Keratinocyte (primary cell): ENCODE results near the gene IVNS1ABP. TPM values are rescaled to one million over a fixed set of nuclear protein-coding genes. Genes with fewer than 3 reads are reported as not detected.

ENCODE experiments used
- DNase-seq: peaks from one replicate; pipeline ENCODE4 v3.0.0-alpha.2; 2011; ENCODE audit warnings: low read depth, missing footprints, low spot score
- FAIRE-seq: peaks from 2 replicates; lab custom pipeline; 2011; peaks lifted over from hg19 to GRCh38; lab: Jason Lieb, UNC
- H2AFZ ChIP-seq: 2 replicates; pipeline ENCODE4 v1.6.0; 2012; ENCODE audit warnings: low read length, control low read depth, inconsistent platforms; ENCODE audit not compliant: control insufficient read depth
- H3K27ac ChIP-seq: 2 replicates; pipeline ENCODE4 v1.5.1; 2011; ENCODE audit warnings: low read length; ENCODE audit not compliant: control insufficient read depth, insufficient read depth
- H3K27me3 ChIP-seq: 3 replicates; pipeline ENCODE4 v1.6.0; 2011; ENCODE audit warnings: low read length; ENCODE audit not compliant: control insufficient read depth, insufficient read depth; ENCODE audit errors: extremely low read depth
- H3K36me3 ChIP-seq, 2 experiments: 2 replicates in 1 of 2; 3 replicates in 1 of 2; pipeline ENCODE4 v1.5.1; 2011; ENCODE audit warnings: low read length in 2 of 2, mild to moderate bottlenecking in 1 of 2; ENCODE audit not compliant: control insufficient read depth in 2 of 2, insufficient read depth in 2 of 2; ENCODE audit errors: extremely low read depth in 1 of 2
- H3K4me1 ChIP-seq: 3 replicates; pipeline ENCODE4 v1.5.1; 2011; ENCODE audit warnings: low read length; ENCODE audit not compliant: control insufficient read depth, insufficient read depth; ENCODE audit errors: extremely low read depth
- H3K4me2 ChIP-seq: 3 replicates; pipeline ENCODE4 v1.6.0; 2011; ENCODE audit warnings: low read depth, low read length; ENCODE audit not compliant: control insufficient read depth, insufficient read depth; ENCODE audit errors: extremely low read depth
- H3K4me3 ChIP-seq, 3 experiments: fragments of 200-600 bp in 1 of 3; sonication (generic) in 1 of 3; 2 replicates in 2 of 3; 3 replicates in 1 of 3; pipeline ENCODE4 v1.5.1; 2011 to 2016; ENCODE audit warnings: low read length in 3 of 3, mild to moderate bottlenecking in 3 of 3, control low read depth in 2 of 3, inconsistent platforms in 1 of 3, low read depth in 1 of 3, mixed read lengths in 1 of 3, mixed run types in 1 of 3, moderate library complexity in 1 of 3; ENCODE audit not compliant: control insufficient read depth in 2 of 3, insufficient read depth in 2 of 3; ENCODE audit errors: extremely low read depth in 1 of 3
- H3K79me2 ChIP-seq: 2 replicates; pipeline ENCODE4 v1.6.0; 2012; ENCODE audit warnings: low read length; ENCODE audit not compliant: control insufficient read depth, insufficient read depth
- H3K9ac ChIP-seq: 3 replicates; pipeline ENCODE4 v1.6.0; 2011; ENCODE audit warnings: low read length; ENCODE audit not compliant: control insufficient read depth, insufficient read depth; ENCODE audit errors: extremely low read depth
- H3K9me1 ChIP-seq: 3 replicates; pipeline ENCODE4 v1.6.0; 2011; ENCODE audit warnings: low read length; ENCODE audit not compliant: control insufficient read depth, insufficient read depth; ENCODE audit errors: extremely low read depth
- H3K9me3 ChIP-seq: 2 replicates; pipeline ENCODE4 v1.5.1; 2012; ENCODE audit warnings: low read depth, low read length; ENCODE audit not compliant: control insufficient read depth
- H4K20me1 ChIP-seq: 3 replicates; pipeline ENCODE4 v1.6.0; 2011; ENCODE audit warnings: low read length; ENCODE audit not compliant: control insufficient read depth, insufficient read depth; ENCODE audit errors: extremely low read depth
- CTCF ChIP-seq, 3 experiments: IDR thresholded peaks in 1 of 3; conservative IDR thresholded peaks in 1 of 3; optimal IDR thresholded peaks in 1 of 3; 2 replicates in 2 of 3; 3 replicates in 1 of 3; pipeline versions ENCODE3 to v1.5.1; 2011; ENCODE audit warnings: low read length in 3 of 3, mild to moderate bottlenecking in 3 of 3, moderate library complexity in 2 of 3, control low read depth in 1 of 3, inconsistent platforms in 1 of 3; ENCODE audit not compliant: insufficient read depth in 2 of 3; ENCODE audit errors: extremely low read depth in 1 of 3
- EZH2 ChIP-seq: IDR thresholded peaks from one replicate; pipeline ENCODE4 v1.6.1; 2012; ENCODE audit warnings: inconsistent platforms, mild to moderate bottlenecking, low read length, moderate library complexity
- dilution Hi-C: fragments of 300-500 bp; cut with MboI; formaldehyde crosslinking; loops from one replicate; pipeline ENCODE4 v1.7.0; 2020; ENCODE audit warnings: low sequenced_read_pairs; ENCODE audit not compliant: extremely low pct_ligation_motif_present
- polyA plus RNA-seq, 5 experiments: library from polyadenylated mRNA; depleted of rRNA in 3 of 5; stranded (reverse) in 3 of 5; stranded (forward) in 1 of 5; unstranded in 1 of 5; fragments of >200 nt; gene quantifications; 1 replicate in 1 of 5; 2 replicates in 3 of 5; 3 replicates in 1 of 5; pipeline versions ENCODE4 v1.2.1 to v1.2.3, GENCODE V29; 2011 to 2012; ENCODE audit warnings: missing spikeins in 2 of 5, low read depth in 1 of 5, low replicate concordance in 1 of 5

Gene IVNS1ABP
- polyA plus RNA-seq, 1 donor (not counting 4 experiments of a cell fraction or from before 2014, with no cell fraction given), result 162 TPM

- no peak overlapping the region for H3K27ac ChIP-seq
- FAIRE-seq (no peak), DNase-seq (no peak)
- H3K36me3 ChIP-seq, result peaks cover 11 to 15% of the 10 kb centered on the region in 2 experiments
- H3K79me2 ChIP-seq, result peaks cover 54% of the 10 kb centered on the region
- dilution Hi-C loops, result no loop called here
- H3K4me3 ChIP-seq, result no peak overlapping the region
- no peak overlapping the region for H3K4me2 ChIP-seq
- H3K9me1 ChIP-seq, result no peaks in the 10 kb centered on the region
- no peak overlapping the region for H3K9ac ChIP-seq
- TF ChIP-seq EZH2 (no peak), CTCF (optimal IDR thresholded peaks at IDR 0.05 in 1 of 3, IDR thresholded peaks at IDR 0.05 in 1 of 3, conservative IDR thresholded peaks at IDR 0.05 in 1 of 3; ENCODE audit: extremely low read depth in 1 of 3, insufficient read depth in 2 of 3, low read length in 3 of 3) (no peak)
- no peaks in the 10 kb centered on the region for H3K27me3 ChIP-seq
- no peaks in the 10 kb centered on the region for H3K9me3 ChIP-seq
- H2AFZ ChIP-seq, result no peak overlapping the region
- peaks cover 25% of the 10 kb centered on the region for H3K4me1 ChIP-seq
- peaks cover 14% of the 10 kb centered on the region for H4K20me1 ChIP-seq
Observed at GRCh38 chr1:185309566-185309965, 7.5 kb downstream of the IVNS1ABP start.

- no peaks in the 10 kb centered on the region for H3K9me1 ChIP-seq
- DNase-seq, result no peak
- no peaks in the 10 kb centered on the region for H3K9me3 ChIP-seq
- H3K36me3 ChIP-seq, result peaks cover 15 to 18% of the 10 kb centered on the region in 2 experiments
- TF ChIP-seq EZH2, result no peak
- no peak for TF ChIP-seq CTCF (optimal IDR thresholded peaks at IDR 0.05 in 1 of 3, IDR thresholded peaks at IDR 0.05 in 1 of 3, conservative IDR thresholded peaks at IDR 0.05 in 1 of 3; ENCODE audit: extremely low read depth in 1 of 3, insufficient read depth in 2 of 3, low read length in 3 of 3)
- H3K79me2 ChIP-seq, result peaks cover 42% of the 10 kb centered on the region
- no peak overlapping the region for H3K4me2 ChIP-seq
- no peak overlapping the region for H2AFZ ChIP-seq
- peaks cover 11% of the 10 kb centered on the region for H4K20me1 ChIP-seq
- dilution Hi-C loops, result no loop called here
- H3K4me1 ChIP-seq, result peaks cover 14% of the 10 kb centered on the region
- H3K27ac ChIP-seq, result no peak overlapping the region
- H3K4me3 ChIP-seq, result no peak overlapping the region
- H3K9ac ChIP-seq, result no peak overlapping the region
- H3K27me3 ChIP-seq, result no peaks in the 10 kb centered on the region
- no peak for FAIRE-seq
Observed at GRCh38 chr1:185308126-185308525, 8.9 kb downstream of the IVNS1ABP start.
